ENCODE measurements around the gene APBA3.

Gene APBA3

DNA sequence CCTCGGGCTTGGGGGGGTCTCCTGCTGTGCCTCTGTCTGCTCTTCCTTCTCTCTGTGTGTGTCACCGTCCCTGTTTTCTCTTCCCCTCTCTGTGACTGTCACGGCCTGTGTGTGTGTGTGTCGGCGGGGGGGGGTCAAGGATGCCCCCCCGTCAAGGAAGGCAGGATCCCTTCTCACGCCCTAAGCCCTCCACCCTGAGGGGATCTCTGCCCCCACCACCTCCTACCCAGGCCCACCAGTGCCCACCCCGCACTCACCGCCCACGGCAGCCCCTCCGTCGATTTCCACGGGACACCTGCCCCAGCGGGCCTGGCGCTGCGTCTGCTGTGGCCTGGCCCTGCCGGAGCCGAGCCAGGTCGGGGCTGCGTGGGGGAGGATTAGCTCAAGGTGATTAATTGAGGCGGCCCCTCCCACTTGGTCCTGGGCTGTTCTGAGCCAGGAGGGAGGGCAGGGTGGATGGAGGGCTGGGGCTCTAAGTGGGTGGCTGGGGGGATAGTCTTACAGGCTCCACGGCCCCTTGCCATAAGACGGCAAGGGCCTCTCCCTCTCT is 10.5 kb upstream of the APBA3 start, which contains the start of gene RAX2:
RAX2 (minus strand) TSS at position 323 of the 550 bp plus-strand sequence. CDS start 486 bp downstream, outside the sequence.
- Histone ChIP-seq H3K79me2 (no peaks in the 10 kb centered on the region), H3K4me3 (ENCODE audit: low read depth, low read length) (no peak within 1 kb of the TSS), H3K9ac (no peak within 1 kb of the TSS), H3K27ac (no peak within 1 kb of the TSS), H3K36me3 (ENCODE audit: control insufficient read depth, insufficient read depth, low read length) (no peaks in the 10 kb centered on the region), H3K9me3 (ENCODE audit: control insufficient read depth, low read length) (no peaks in the 10 kb centered on the region), H2AFZ (no peak within 1 kb of the TSS), H3K4me1 (no peaks in the 10 kb centered on the region), H3K4me2 (ENCODE audit: low read length) (no peak within 1 kb of the TSS), H3K27me3 (ENCODE audit: control insufficient read depth, insufficient read depth, low read length) (no peaks in the 10 kb centered on the region)
- no peak for TF ChIP-seq CTCF (IDR thresholded peaks at IDR 0.05)

GRCh38 chr19:3771000-3771905 is 9.8 kb upstream of the APBA3 start:
- Histone ChIP-seq H2AFZ (no peak overlapping the region), H3K27me3 (ENCODE audit: control insufficient read depth, insufficient read depth, low read length) (no peaks in the 10 kb centered on the region), H3K4me1 (no peaks in the 10 kb centered on the region), H3K9ac (no peak overlapping the region), H3K27ac (no peak overlapping the region), H3K36me3 (ENCODE audit: control insufficient read depth, insufficient read depth, low read length) (no peaks in the 10 kb centered on the region), H3K79me2 (no peaks in the 10 kb centered on the region), H3K4me3 (ENCODE audit: low read depth, low read length) (no peak overlapping the region), H3K4me2 (ENCODE audit: low read length) (no peak overlapping the region), H3K9me3 (ENCODE audit: control insufficient read depth, low read length) (no peaks in the 10 kb centered on the region)
- TF ChIP-seq CTCF (IDR thresholded peaks at IDR 0.05) = no peak

GRCh38 chr19:3770136-3770999 is 8.9 kb upstream of the APBA3 start:
- Histone ChIP-seq H3K27ac (no peak overlapping the region), H3K4me1 (no peaks in the 10 kb centered on the region), H3K36me3 (ENCODE audit: control insufficient read depth, insufficient read depth, low read length) (no peaks in the 10 kb centered on the region), H3K4me2 (ENCODE audit: low read length) (no peak overlapping the region), H3K79me2 (no peaks in the 10 kb centered on the region), H3K9me3 (ENCODE audit: control insufficient read depth, low read length) (no peaks in the 10 kb centered on the region), H3K4me3 (ENCODE audit: low read depth, low read length) (no peak overlapping the region), H3K27me3 (ENCODE audit: control insufficient read depth, insufficient read depth, low read length) (no peaks in the 10 kb centered on the region), H3K9ac (no peak overlapping the region), H2AFZ (no peak overlapping the region)
- no peak for TF ChIP-seq CTCF (IDR thresholded peaks at IDR 0.05)

DNA sequence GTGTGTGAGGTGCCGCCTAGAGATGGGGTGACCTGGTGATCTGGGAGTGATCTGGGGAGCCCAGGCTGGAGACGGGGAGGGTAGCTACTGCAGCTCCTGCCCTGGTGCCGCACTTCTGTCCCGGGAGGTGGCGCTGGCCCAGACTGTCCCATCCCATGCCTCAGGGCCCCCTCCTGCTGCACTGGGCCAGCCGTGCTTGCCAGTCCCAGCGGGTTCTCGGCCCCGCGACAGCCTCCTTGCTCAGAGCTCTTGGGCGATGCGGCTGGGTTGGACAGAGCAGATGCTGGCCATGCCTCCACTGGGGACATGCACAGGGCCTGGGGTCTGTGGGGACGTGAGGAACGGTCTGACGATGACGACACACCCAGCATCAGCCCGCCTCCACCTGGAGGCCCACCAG is 8.0 kb upstream of the APBA3 start:
- Histone ChIP-seq H3K27ac (no peak overlapping the region), H3K4me1 (no peaks in the 10 kb centered on the region), H3K4me3 (ENCODE audit: low read depth, low read length) (no peak overlapping the region), H3K36me3 (ENCODE audit: control insufficient read depth, insufficient read depth, low read length) (no peaks in the 10 kb centered on the region), H3K9ac (no peak overlapping the region), H3K4me2 (ENCODE audit: low read length) (no peak overlapping the region), H3K27me3 (ENCODE audit: control insufficient read depth, insufficient read depth, low read length) (no peaks in the 10 kb centered on the region), H2AFZ (no peak overlapping the region), H3K9me3 (ENCODE audit: control insufficient read depth, low read length) (no peaks in the 10 kb centered on the region), H3K79me2 (no peaks in the 10 kb centered on the region)
- no peak for TF ChIP-seq CTCF (IDR thresholded peaks at IDR 0.05)
